Rectal smooth muscle tissue (tissue), 1 donor: ENCODE data around the gene WDR37.
"Not testable (repeated sequence)": the region's sequence is repeated elsewhere in the genome, so short reads cannot be mapped to it uniquely, and the experiment has no call there.

Source experiments
- H3K27ac ChIP-seq: one replicate; pipeline ENCODE4 v1.7.0; 2013; ENCODE audit warnings: low read depth, low read length, inconsistent platforms
- H3K27me3 ChIP-seq: one replicate; pipeline ENCODE4 v1.7.0; 2013; ENCODE audit warnings: low read length; ENCODE audit not compliant: control insufficient read depth, insufficient read depth
- H3K36me3 ChIP-seq: one replicate; pipeline ENCODE4 v1.7.0; 2013; ENCODE audit warnings: low read length; ENCODE audit not compliant: control insufficient read depth, insufficient read depth
- H3K4me1 ChIP-seq: one replicate; pipeline ENCODE4 v1.7.0; 2013; ENCODE audit warnings: low read length; ENCODE audit not compliant: control insufficient read depth, insufficient read depth
- H3K4me3 ChIP-seq: one replicate; pipeline ENCODE4 v1.7.0; 2013; ENCODE audit warnings: low read length
- H3K9ac ChIP-seq: one replicate; pipeline ENCODE4 v1.7.0; 2013; ENCODE audit warnings: low read length

Gene WDR37

DNA sequence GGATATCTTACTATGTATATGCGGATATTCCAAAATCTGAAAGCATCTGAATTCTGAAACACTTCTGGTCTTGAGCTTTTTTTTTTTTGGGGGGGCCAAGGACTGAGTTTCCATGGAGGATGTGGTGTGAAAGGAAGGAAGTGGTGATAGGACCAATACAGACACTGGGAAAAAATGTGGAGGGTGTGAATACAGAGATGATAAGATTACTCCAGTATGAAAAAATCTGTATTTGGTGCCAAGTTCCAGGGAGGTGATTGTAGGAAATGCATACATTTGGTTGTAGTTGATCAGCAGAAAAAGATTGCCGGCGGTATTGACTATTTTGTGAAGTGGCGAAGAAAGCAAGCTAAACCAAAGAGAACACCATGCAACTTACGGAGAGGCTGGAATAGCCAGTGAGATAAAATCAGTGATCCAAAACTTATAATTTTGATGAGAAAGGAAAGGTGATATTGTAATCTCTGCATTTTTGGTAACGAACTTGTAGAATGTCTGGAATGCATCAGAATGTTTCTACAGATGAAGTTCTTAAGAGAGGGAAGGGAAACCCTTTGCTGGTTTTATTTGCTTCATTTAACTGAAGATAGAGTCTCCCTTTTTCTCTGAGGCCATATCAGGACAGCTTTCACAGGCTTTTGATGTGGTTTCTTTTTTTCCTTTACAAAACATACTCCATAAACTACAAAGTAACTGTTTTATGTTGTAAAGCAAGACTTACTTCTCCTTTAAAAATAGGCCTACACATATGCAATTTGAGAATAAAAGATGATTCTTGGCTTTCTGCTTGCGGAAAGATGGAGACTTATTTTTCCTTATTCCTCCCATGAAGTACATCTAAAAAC, 6.0 kb downstream of the WDR37 start:
- Histone ChIP-seq H3K9ac (no peak overlapping the region), H3K27ac (no peak overlapping the region), H3K4me1 (peaks cover 4% of the 10 kb centered on the region), H3K27me3 (no peaks in the 10 kb centered on the region), H3K36me3 (peaks cover 5% of the 10 kb centered on the region), H3K4me3 (no peak overlapping the region)

DNA sequence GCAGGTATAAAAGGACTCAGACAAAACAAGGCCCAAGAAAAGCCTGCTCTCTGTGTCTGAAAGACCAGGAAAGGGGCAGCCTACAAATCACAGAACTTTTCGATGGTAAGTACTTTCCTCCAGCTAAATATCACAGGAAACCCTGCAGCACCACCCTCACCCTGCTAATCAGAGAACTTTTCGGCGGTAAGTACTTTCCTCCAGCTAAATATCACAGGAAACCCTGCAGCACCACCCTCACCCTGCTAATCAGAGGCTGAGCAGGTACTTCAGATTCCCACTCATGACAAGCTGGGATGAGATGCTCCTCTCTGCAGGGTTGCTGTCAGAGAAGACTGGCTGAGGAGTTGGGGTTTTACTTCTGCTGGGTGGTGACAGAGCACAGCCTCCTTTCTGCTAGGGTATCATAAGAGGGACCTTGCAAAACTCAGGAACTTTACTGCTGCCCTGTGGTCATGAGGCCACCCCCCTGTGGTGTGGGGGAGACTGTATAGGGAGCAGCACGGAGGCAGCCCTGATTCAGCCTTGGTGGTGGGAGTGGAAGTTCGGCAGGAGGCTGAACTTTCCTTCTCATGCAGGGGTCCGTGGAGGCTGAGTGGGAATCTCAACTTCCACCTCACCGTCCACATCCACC, 7.2 kb downstream of the WDR37 start:
- H3K36me3 ChIP-seq, result no peaks in the 10 kb centered on the region
- no peak overlapping the region for H3K4me3 ChIP-seq
- no peaks in the 10 kb centered on the region for H3K27me3 ChIP-seq
- no peaks in the 10 kb centered on the region for H3K4me1 ChIP-seq
- no peak overlapping the region for H3K27ac ChIP-seq
- H3K9ac ChIP-seq, result no peak overlapping the region

DNA sequence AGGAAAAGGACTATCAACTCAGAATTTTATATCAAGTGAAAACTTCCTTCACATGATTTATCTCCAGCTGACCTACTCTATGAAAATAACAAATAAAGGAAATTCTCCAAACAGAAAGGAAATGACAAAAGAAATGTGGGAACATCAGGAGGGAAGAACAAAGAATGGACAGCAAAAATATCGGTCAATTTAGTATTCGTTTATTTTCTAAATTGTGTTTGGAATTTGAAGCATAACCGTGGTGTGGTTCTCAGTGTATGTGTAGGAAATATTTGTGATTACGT, 8.7 kb downstream of the WDR37 start:
- Histone ChIP-seq H3K27ac (no peak overlapping the region), H3K9ac (no peak overlapping the region), H3K4me1 (no peaks in the 10 kb centered on the region), H3K36me3 (no peaks in the 10 kb centered on the region), H3K27me3 (no peaks in the 10 kb centered on the region), H3K4me3 (no peak overlapping the region)

DNA sequence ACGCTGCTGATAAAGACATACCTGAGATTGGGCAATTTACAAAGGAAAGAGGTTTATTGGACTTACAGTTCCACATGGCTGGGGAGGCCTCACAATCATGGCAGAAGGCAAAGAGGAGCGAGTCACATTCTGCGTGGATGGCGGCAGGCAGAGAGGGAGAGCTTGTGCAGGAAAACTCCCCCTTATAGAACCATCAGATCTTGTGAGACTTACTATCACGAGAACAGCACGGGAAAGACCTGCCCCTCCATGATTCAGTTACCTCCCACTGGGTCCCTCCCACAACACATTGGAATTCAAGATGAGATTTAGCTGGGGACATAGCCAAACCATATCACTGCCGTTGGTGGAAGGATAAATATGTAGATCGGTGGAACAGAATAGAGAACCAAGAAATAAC, 10.5 kb downstream of the WDR37 start:
- not testable (repeated sequence) for H3K27me3 ChIP-seq, H3K4me1 ChIP-seq, H3K9ac ChIP-seq, H3K36me3 ChIP-seq, H3K4me3 ChIP-seq, H3K27ac ChIP-seq

DNA sequence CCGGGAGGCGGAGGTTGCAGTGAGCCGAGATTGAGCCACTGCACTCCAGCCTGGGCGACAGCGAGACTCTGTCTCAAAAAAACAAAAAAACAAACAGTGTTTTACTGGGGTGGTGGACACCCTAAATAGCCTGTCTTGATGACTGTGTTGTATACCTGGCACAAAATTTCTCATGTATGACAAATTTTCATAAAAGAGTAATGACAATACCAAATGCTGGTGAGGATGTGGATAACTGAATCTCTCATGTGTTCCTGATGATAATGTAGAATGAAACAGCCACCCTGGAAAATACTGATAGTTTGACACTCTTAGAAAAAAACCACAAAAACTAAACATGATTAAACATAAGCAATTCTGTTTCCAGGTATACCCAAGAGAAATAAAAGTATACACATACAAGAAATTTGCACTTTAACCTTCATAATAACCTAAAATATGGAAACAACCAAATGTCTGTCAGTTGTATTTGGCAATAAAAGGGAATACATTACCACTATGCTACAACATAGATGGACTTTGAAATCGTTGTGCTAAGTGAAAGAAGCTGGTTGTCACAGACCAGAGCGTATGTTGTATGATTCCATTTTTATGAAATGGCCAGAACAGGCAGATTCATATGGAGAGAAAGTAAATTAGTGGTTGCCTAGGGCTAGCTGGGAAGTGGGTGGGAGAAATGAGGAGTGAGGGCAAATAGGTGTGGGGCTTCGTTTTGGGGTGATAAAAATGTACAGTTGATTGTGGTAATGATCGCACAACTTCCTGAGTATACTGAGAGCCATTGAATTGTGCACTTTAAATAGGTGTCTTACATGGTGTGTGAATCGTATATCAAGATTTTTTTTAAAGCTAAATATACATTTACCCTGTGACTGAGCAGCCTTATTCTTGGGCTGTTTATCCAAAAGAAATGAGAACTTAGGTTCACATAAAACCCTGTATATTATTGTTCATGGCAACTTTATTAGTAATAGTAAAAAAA, 12.5 kb downstream of the WDR37 start:
- Histone ChIP-seq H3K36me3 (peaks cover 3% of the 10 kb centered on the region), H3K9ac (no peak overlapping the region), H3K27me3 (no peaks in the 10 kb centered on the region), H3K4me3 (no peak overlapping the region), H3K27ac (no peak overlapping the region), H3K4me1 (no peaks in the 10 kb centered on the region)

DNA sequence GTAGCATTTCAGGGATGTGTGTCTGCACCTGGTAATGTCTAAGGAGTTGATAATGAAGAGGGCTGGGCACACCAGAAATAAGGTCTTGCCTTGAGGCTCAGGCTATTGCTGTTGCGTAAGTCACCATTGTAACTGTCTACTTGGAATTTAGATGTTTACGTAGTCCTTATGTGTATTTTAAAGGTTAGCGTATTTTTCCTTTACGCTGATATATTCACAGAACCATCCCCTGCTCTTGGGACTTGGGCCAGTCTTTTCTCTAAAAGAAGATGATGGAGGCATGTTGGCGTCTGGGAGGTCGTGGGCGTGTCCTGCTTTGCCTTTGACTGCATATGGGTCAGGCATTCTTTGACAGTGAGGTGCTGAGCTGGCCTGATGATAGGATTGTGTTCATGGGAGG, 14.7 kb downstream of the WDR37 start:
- Histone ChIP-seq H3K27ac (no peak overlapping the region), H3K4me1 (no peaks in the 10 kb centered on the region), H3K36me3 (peaks cover 5% of the 10 kb centered on the region), H3K4me3 (no peak overlapping the region), H3K27me3 (no peaks in the 10 kb centered on the region), H3K9ac (no peak overlapping the region)

DNA sequence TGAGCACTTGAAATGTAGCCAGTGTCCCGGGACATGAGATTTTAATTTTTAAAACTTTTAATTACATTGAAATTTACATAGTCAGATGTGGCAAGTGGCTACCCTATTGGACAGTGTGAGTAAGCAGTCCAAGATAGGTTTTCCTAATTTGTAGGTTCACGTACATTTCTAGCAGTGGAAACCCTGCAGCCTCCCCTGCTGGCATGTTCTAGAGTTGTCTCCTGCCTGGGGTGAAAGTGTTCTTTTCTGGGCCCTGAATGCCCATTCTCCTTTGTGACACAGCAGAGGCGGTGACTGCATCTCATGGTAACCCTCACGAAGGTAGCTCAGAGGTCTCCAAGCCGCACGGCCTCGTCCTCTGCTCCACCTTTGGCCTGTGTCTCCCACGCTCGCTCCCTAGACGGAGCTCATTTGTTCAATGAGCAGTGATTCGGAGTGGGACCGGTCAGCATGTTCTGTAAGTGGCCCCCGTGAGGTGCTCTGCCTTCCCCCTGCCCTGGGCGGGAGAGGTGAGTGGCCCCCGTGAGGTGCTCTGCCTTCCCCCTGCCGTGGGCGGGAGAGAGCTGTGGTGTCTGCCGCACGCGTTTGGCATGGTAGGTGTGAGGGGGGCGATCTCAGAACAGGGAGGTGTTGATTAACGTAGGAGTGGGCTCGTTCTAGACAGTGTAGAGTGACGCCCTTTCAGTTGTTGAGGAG, 18.0 kb downstream of the WDR37 start:
- no peak overlapping the region for H3K27ac ChIP-seq
- H3K27me3 ChIP-seq, result no peaks in the 10 kb centered on the region
- H3K4me1 ChIP-seq, result no peaks in the 10 kb centered on the region
- H3K4me3 ChIP-seq, result no peak overlapping the region
- H3K9ac ChIP-seq, result no peak overlapping the region
- peaks cover 5% of the 10 kb centered on the region for H3K36me3 ChIP-seq

DNA sequence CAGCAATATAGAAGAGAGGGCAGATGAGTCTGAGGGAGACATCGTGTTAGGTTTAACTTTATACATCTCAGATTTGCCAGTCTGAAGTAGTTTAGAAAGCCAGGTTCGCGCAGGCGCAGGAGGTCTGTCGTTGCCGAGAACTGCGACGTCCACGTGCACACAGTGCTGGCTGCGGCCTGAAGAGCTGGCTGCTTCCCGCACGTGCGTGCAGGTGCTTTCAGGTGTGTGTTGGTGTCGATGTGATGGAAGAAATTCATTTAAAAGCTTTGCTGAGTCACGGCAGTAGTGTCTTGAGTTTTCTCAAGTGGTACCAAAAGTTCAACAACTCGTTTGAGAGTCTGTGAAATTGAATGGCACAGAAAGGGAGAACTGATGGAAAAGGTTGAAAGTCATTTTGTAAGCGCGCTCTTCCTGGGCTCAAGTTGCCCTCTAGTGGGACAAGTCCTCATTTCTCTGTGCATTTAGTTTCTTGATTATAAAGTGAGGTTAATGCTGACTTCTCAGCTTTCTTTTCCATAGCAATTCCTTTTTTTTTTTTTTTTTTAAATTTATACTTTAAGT, 18.6 kb downstream of the WDR37 start:
- Histone ChIP-seq H3K27ac (no peak overlapping the region), H3K27me3 (no peaks in the 10 kb centered on the region), H3K9ac (no peak overlapping the region), H3K4me3 (no peak overlapping the region), H3K36me3 (peaks cover 5% of the 10 kb centered on the region), H3K4me1 (no peaks in the 10 kb centered on the region)

DNA sequence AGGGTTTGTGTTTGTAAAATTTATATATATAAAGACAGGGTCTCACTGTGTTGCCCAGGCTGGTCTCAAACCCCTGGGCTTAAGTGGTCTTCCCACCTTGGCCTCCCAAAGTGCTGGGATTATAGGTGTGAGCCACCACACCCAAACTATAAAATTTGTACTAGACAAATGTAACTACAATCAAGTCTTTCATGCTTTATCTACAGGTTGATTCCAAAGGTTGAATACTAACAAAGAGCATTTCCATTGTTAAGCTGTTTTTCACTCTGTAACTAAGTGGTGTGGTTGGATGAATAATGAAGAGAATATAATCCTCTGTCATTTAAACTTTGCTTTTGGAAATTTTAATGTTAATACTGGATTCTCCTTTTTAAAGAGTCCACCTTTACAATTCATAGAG, 22.5 kb downstream of the WDR37 start:
- no peak overlapping the region for H3K27ac ChIP-seq
- H3K9ac ChIP-seq, result no peak overlapping the region
- no peak overlapping the region for H3K4me3 ChIP-seq
- H3K27me3 ChIP-seq, result no peaks in the 10 kb centered on the region
- H3K36me3 ChIP-seq, result peaks cover 16% of the 10 kb centered on the region
- H3K4me1 ChIP-seq, result no peaks in the 10 kb centered on the region

DNA sequence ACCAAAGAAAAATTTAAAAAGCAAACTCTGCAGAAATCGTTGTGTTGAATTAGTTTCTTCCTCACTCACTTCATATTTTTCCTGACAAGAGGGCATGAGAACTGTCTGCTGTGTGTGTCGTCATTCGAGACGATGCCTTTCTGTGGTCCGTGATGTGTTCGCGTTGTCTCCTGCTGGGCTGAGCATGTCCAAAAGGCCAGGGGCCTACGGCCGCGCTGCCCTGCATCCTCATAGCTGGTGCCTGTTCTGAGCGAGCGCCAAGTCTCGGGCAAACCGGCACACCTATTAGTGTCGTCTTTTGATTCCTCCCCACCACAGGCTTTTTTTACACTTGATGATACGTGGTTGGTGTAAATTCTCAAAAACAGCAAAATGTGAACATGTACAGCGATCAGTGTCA, 27.4 kb downstream of the WDR37 start:
- H3K27ac ChIP-seq, result no peak overlapping the region
- no peaks in the 10 kb centered on the region for H3K27me3 ChIP-seq
- H3K9ac ChIP-seq, result no peak overlapping the region
- H3K4me1 ChIP-seq, result no peaks in the 10 kb centered on the region
- H3K4me3 ChIP-seq, result no peak overlapping the region
- peaks cover 33% of the 10 kb centered on the region for H3K36me3 ChIP-seq

DNA sequence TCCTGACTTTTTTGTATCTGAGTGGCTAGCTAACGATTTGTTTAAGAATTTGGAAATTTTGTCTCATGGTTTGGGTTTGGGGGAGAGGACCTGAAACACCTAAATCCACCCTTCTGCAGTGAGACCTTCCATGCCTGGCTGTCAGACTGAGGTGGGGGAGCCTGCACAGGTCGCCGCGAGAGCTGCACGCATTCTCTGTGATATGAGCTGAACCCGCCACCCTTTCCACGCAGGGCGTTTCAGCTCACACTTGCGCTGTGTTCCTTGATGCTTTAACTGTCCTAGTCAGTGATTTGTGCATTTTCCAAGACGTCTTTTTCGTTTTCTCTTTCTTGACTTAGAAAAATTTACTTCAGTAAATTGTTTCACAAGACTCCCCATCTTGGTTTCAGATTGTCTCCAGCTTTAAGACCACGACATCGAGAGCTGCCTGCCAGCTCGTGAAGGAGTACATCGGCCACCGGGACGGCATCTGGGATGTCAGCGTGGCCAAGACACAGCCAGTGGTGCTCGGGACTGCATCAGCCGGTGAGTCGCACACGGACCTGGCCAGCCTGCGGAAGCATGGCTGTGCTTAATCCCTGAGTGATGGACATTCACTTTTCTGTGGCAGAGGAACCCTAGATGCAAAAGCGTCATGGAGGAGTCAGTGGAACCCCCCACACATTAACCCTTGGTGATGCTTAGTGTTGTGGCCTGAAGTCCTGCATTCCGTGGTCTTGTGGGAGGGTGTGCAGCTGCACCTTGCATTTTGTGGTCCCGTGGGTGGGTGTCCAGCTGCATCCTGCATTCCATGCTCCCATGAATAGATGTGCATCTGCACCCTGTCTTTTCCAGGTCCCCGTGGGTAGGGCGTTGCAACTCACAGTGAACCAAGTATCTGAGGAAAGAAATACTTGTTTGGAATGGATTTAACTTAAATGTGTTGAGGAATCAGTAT, 28.1 kb downstream of the WDR37 start:
- peaks cover 39% of the 10 kb centered on the region for H3K36me3 ChIP-seq
- no peak overlapping the region for H3K4me3 ChIP-seq
- H3K27me3 ChIP-seq, result no peaks in the 10 kb centered on the region
- H3K9ac ChIP-seq, result no peak overlapping the region
- H3K4me1 ChIP-seq, result no peaks in the 10 kb centered on the region
- no peak overlapping the region for H3K27ac ChIP-seq
